GM19351 (cell line): ENCODE data around the gene FRG2B.
"Not testable (repeated sequence)": the region's sequence is repeated elsewhere in the genome, so short reads cannot be mapped to it uniquely, and the experiment has no call there.

Experiments used
- ATAC-seq: cut with Tn5 transposase; IDR thresholded peaks from one replicate; pipeline ENCODE4 v1.9.1; 2021; ENCODE audit warnings: mild to moderate bottlenecking, moderate library complexity; ENCODE audit not compliant: unreplicated experiment

Gene FRG2B

DNA sequence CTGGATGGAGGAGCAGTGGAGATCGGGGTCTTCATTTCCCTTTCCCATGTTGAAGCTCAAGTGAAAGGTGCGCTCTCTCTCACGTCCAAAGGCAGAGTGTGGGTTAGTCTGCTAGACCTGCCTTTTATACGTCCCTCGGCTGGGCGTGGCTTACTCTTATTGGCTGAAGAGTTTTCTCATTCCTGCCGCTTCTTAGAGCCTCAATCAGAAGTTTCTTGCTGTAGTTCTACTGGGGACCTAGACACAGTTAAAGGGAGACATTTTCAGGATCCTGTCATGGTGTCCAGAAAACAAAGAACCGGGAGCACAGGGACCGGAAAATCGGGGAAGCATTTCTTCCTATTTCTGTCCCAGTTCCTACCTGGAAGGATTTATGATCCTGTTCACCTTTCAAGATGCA is at the start of gene FRG2B:
TSS of gene FRG2B (minus strand) at position 101 of the 400 bp plus-strand sequence. CDS start at position 48, 53 bp downstream.
- ATAC-seq = not testable (repeated sequence)

DNA sequence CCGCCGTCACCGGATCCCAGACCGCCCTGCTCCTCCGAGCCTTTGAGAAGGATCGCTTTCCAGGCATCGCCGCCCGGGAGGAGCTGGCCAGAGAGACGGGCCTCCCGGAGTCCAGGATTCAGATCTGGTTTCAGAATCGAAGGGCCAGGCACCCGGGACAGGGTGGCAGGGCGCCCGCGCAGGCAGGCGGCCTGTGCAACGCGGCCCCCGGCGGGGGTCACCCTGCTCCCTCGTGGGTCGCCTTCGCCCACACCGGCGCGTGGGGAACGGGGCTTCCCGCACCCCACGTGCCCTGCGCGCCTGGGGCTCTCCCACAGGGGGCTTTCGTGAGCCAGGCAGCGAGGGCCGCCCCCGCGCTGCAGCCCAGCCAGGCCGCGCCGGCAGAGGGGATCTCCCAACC is 40.9 kb upstream of the FRG2B start:
- ATAC-seq = not testable (repeated sequence)

DNA sequence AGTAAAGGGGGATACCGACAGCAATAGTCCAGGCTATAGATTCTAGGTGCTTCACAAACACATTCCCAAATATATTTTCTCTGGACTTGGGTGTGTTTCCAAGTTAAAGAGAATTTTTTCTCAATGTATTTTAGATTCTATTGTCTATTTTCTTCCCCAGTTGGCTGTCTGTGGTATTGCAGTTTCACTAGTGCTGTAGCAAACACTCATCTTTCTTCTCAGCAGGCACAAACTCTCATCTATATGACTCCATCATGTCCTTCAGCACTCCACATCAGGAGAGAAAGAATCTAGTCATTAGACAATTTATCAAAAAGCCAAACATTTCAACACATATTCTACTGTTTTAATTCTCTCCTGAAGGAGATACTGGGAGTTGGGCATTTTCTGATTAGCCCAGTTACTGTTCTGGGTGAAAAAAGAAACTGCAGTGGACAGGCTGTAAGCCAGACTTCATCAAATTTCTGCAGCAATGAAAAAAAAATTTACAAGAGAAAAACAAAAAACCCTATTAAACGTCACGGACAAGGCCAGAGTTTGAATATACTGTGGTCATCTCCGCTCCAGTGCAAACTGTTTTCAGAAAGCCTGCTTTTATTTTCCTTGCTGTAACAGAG is 37.1 kb upstream of the FRG2B start:
- not testable (repeated sequence) for ATAC-seq

DNA sequence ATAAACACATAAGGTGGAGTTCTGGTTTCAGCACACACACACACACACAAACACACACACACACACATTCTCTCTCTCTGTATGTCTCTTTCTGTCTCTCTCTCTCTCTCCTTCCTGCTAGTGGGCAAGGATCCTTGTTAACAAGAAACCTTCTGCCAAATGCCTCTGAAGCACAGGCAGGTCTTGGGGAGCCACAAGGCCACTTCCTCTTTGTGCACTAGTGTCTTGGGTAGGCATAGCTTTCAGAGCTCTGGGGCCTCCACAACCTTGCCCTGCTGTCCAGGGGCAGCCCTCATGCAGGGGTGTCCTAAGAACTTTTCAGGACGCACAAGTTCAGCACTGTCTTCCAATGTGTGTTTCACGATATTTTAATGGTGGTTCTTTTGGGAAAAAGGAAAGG is 34.5 kb upstream of the FRG2B start:
- ATAC-seq = not testable (repeated sequence)

DNA sequence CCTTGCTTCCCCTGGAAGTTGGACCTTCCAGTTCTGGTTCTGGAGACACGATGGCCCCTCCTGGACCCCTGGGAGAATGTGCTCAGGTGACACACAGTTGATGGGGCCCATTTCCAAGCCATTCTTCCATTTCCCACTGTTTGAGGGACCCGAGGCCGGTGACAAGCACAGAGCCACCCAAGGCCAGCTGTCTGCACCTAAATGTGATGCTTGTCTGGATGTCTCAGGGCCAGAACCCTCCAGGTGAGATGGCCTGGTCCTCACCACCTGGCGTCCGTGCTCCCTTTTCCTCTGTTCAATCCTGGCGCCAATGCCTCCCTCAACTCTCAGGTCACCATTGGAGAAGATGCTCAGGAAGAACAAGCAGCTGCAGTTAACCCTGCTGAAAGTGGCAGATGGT is 33.9 kb upstream of the FRG2B start:
- ATAC-seq = not testable (repeated sequence)

DNA sequence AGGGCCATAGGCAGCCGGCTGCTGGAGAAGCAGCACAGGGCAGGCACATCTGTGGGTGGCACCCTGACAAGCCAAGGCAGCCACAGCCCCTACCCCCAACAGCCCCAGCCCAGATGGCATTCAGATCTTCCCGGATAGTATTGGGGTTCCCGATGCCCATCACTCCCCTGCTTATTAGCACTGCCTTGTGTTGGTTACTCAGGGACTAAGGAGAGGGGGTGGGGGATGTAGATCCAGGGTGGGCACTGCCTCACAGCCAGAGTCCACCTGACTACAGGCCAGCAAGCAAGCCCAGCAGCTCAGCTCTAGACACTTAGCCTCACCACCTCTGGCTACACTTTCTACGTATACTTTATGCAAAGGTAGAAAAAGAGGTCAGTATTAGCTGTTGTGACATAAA is 30.7 kb upstream of the FRG2B start:
- ATAC-seq = not testable (repeated sequence)

DNA sequence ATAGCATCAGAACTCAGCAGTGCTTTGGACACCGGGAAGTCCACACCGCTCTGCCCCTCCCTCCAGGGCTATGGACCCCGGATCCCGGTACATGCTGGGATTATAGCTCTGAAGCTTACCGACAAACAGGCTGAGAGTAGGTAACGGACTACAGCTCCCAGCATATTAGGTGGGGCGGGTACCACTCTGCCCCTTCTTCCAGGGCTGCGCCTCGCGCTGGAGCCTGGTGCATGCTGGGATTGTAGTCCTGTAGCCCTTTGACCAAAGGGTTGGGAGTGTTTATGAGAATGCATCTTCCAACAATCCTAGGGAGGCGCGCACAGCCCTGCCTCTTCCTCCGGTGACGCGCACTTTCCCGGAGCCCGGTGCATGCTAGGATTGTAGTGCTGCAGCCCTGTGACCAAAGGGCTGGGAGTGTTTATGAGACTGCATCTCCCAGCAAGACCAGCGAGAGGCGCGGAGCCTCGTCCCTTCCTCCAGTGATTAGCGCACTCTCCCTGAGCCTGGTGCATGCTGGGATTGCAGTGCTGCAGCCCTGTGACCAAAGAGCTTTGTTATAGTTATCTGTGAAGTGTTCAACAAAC is 22.4 kb upstream of the FRG2B start:
- ATAC-seq = not testable (repeated sequence)

DNA sequence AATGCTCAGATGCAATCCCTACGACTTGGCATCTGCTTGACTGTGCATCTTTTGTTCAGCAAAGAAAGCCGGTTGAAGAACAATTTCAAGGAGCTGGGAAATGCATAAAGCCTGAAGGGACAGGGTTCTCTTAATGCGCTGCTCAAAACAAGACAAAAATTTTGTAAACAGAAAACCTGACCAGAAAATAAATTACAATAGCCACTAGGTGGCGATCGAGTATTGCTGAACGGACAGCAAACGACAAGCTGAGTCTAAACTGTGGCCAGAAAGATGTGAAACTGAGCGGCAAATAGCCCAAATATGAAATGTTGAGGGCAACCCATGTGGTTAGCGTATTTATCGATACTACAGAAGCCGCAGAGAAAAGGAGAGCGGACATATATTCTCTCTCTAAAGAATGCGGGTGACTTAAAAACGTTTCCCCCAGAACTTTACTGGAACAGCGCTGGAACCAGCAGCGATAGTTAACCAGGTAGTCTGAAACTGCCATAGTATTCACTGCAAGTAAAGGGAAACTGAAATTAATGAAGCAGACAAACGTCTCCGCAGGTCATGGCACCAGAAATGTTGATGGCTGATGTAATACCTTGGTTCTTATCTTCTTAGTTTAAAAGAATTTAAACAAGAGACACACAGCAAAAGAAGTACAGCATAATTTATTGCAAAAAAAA is 20.6 kb upstream of the FRG2B start:
- ATAC-seq = peak; percentile 94

DNA sequence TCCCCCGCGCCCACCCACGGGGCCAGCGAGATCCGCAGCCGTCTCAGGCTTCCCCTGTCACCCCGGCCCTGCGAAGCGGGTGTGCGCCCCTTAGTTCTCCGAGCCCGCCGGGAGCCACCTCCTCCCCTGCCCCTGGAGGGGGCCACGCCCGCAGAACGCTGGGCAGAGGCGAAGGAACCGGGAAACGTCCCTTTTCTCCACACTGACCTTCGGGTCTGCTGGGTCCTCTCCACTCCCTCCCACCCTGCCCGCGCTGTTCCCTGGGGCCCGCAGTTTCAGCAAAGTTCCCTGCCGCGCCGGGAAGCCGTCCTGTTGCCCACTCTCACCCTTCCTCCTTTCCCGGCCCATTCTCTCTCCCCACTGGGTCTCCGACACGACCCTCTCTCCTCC is 11.2 kb upstream of the FRG2B start:
- not testable (repeated sequence) for ATAC-seq

DNA sequence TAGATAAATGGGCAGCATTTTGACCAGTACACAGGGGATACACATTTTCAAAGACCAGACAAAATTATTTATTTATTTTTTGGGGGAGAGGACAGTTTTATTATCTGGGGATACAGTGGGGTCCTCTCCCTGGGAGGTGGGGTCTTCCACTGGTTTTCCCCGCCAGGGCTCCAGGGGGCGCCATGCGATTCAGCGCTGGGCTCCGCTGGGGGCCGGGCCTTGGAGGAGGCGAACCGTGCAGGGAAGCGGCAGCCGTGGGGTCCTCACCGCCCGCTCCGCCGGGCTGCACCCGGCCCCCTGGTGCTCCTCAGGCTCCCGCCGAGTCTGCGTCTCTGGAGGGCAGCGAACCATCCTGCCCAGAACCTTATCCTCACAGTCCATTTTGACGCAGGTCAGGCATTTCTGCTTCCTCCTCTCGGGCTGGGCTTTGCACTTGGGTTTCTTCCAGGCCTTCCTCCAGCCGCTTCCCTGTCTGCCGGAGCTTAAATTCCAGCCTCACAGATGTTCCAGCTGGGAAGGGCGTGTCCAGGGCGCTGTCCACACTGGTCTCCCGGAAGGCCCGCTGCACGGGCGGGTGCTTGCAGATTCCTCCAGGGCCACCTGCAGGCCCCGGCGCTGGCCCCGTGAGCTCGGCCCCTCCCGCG is 10.7 kb upstream of the FRG2B start:
- not testable (repeated sequence) for ATAC-seq

DNA sequence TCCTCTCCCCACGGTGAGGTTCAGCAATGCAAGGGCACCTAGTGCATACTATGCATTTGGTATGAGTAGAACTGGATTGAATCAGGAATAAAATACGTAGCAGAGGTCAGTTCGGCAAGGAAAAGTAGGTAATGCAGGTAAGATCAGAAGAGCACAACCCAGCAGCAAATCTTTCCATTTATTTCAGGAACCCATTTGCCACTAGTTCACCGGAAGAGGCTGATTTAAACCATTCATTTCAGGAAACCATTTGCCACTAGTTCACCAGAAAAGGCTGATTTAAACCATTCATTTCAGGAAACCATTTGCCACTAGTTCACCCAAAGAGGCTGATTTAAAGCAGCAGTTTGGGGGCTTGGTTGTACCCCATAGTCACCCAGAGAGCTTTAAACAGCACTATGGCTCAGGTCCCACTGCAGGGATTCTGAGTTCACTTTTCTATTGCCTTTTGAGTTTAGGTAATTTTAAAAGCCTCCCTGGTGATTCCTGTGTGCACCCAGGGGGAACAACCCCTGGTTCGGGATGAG is 4.2 kb upstream of the FRG2B start:
- ATAC-seq = not testable (repeated sequence)

DNA sequence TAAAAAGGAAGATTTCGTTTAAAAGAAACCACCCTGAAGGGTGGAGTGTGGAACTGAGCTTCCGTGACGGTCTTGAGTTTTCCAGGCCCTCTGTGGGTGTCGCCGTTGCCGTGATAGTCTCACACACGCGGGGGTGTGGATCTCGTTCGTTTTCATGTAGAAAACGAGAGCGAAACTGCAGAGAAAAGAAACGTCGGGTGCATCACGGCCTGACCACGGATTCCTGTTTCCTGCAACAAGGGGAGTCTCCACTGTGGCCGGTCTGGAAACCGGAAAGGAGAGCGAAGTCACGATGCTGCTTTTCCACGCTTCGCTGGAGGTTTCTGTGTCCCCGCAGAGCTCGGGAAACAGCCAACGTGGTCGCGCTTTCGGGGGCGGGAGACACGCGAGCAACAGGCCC is 4.1 kb downstream of the FRG2B start:
- ATAC-seq = not testable (repeated sequence)

DNA sequence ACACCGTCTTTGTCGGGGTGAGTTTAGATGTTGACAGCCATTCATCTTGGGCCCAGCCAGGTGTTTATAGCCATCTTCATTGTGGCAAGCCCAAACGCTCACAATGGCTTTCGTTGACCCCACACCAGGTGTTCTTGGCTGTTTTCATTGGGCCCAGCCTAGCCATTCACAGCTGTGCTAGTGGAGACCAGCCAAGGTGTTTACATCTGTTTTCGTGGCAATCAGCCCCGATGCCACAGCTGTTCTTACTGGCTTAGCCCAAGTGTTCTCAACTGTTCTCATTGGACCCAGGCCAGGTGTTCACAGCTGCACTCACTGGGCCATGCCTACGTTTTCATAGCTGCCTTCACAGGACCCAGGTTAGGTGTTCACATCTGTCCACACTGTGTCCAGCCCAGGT is 7.7 kb downstream of the FRG2B start:
- ATAC-seq = no peak

DNA sequence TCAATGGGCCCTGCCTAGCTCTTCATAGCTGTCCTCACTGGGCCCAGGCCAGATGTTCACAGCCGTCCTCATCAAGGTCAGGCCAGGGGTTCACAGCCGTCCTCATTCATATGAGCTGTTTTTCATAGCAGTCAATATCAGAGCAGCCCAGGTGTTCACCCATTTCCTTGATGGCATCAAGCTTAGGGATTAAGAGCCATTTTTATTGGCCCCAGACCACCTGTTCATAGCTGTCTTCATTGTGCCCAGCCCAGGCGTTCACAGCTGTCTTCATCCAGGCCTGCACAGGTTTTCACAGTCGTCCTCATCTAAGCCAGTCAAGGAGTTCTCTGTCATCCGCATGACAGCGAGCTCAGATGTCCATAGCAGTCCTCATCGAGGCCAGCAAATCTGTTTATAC is 9.4 kb downstream of the FRG2B start:
- ATAC-seq = no peak

DNA sequence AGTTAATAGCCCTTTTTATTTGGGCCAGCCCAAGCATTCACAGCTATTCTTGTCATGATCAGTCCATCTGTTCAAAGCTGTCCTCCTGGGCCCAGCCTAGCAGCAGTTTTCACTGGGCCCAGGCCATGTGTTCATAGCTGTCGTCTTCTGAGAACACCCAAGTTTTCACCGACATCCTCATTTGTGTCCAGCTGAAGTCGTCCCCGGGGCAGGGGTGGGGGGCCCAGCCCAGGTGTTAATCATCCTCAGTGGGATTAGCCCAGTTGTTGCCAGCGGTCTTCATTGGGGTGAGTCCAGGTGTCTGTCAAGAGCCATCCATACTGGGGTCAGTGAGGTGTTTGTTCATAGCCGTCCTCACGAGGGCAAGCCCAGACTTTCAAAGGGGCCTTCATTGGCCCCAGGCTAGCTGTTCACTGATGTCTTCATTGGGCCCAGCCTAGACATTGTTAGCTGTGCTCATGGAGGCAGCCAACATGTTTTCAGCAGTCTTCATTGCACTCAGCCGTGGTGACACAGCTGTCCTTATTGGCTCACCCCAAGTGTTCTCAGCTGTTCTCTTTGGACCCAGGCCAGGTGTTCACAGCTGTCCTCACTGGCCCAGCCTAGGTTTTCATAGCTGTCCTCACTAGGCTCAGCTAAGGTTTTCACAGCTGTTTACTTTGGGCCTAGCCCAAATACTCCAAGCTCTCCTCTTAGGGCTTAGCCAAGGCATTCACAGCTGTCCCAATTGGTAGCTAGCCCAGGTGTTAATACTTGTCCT is 10.0 kb downstream of the FRG2B start:
- ATAC-seq = no peak

DNA sequence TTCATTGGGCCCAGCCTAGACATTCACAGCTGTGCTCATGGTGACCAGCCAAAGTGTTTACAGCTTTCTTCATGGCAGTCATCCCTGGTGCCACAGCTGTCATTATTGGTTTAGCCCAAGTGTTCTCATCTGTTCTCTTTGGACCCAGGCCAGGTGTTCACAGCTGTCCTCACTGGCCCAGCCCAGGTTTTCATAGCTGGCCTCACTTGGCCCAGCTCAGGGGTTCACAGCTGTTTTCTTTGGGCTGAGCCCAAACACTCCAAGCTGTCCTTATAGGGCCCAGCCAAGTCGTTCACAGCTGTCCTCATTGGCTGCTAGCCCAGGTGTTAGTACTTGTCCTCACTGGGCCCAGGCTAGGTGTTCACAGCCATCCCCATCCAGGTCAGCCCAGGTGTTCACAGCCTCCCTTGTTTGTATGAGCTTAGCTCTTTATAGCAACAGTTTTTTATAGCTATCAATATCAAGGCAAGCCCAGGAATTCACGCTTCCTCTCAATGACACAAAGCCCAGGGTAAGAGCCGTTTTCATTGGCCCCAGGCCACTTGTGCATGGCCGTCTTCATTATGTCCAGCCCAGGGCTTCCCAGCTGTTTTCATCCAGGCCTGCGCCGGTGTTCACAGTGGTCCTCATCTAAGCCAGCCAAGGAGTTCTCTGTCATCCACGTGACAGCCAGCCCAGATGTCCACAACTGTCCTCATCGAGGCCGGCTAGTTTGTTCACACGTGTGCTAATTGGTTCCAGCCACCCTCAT is 11.6 kb downstream of the FRG2B start:
- ATAC-seq = no peak

DNA sequence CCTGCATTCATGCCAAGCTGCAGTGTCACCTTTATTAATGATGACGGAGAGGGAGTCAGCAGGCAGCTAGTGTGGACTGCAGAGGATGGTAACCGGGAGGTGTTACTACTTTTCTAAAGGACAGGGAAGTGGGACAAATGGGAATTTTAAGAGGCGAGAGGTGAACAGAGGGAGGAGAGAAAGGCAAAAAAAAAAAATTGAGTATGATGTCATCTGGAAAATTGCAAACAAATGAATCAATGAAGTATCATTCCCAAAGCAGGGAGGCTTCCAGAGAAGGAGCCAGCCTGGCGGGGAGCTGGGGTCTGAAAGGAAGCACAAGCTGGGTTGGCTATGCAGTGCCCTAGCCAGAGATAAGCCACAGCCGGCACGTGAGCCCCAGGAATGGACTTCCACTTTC is 12.9 kb downstream of the FRG2B start:
- ATAC-seq = no peak

DNA sequence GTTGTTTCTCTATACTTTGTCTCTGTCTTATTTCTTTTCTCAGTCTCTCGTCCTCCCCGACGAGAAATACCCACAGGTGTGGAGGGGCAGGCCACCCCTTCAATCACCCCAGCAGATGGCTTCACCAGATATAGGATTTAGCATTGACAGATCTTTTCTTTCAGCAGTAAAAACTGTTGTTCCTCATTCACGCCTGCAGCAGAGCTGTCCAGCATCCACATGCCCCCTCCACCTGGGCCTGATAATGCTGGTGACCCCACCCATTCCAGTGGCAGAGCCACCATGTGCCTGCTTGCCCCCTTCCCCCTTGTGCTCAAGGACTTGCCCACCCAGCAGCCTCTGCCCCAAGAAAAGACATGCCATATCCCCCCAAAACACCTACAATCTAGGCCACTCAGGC is 15.5 kb downstream of the FRG2B start:
- no peak for ATAC-seq

DNA sequence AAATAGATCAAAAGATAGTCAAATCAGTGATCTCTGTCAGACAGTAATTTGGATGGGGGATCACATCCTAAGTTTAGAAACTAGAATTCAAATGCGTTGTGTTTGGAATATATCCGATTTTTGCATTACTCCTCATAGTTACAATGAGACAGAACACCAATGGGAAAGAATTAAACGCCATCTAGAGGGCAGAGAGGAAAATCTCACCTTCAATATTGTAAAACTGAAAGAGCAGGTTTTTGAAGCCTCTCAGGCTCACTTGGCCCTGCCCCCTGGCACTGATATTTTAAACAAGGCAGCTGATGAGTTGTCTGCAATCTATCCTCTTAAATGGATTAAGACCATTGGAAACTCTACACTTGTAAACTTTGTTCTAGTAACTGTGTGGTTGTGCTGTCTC is 17.7 kb downstream of the FRG2B start:
- no peak for ATAC-seq

DNA sequence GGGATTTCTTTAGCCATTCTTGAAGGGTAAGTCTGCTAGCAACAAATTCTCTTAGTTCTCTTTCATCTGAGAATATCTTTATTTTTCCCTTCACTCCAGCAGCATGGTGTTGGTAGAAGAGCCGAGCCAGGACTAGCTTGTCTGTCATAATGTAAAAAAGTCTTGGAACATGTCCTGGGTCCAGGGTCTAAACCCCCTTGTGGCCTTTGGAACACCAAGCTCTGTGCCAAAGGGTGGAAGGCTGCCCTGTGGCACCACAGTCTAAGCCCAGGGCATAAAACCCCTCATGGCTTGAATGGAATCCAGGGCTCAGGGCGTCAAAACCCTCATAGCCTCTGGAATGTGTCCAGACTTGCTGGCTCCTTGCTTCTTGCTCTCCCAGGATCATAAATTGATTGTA is 23.2 kb downstream of the FRG2B start:
- ATAC-seq = not testable (repeated sequence)
